GM21723 (cell line): ENCODE measurements around the gene VAT1.
"Not testable (repeated sequence)": the region's sequence is repeated elsewhere in the genome, so short reads cannot be mapped to it uniquely, and the experiment has no call there.

Experiments used
- ATAC-seq: cut with Tn5 transposase; IDR thresholded peaks from one replicate; pipeline ENCODE4 v1.9.1; 2021; ENCODE audit warnings: mild to moderate bottlenecking, moderate library complexity; ENCODE audit not compliant: unreplicated experiment

The VAT1 gene

DNA sequence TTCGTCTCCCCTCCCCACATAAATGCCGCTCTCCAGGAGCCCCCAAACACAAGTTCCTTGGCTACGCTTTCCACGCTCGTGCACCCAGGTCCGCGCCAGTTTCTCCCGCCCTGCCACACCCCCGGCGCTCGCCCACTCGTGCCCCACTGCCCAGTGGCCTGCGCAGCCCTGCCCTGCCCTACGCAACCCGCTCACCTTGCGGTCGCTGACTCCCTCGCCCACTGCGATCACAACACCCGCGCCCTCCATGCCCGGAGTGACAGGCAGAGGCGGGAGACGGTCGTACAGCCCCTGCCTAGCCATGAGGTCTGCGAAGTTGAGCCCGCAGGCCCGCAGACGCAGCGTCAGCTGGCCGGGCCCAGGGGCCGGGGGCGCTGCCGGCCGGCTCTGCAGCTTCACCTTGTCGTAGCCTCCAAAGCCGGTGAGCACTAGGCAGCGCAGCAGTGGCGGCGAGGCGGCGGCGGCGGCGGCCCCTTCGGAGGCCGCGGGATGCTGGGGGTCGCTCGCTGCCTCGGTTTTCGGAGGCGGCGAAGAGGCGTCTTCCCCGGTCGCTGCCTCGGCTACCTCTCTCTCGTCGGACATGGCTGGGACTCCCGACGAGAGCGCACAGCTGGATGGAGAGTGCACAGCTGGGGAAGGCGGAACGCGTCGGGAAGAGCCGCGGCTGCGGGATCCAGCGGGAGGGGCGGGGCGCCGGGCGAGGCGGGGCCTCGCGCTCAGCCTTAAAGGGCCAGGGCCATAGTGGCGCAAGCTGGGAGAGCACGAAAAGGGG, at the start of gene VAT1:
TSS of gene VAT1 (minus strand) at position 645 of the 772 bp plus-strand sequence. CDS start at position 582, 63 bp downstream.
- ATAC-seq, result no peak

DNA sequence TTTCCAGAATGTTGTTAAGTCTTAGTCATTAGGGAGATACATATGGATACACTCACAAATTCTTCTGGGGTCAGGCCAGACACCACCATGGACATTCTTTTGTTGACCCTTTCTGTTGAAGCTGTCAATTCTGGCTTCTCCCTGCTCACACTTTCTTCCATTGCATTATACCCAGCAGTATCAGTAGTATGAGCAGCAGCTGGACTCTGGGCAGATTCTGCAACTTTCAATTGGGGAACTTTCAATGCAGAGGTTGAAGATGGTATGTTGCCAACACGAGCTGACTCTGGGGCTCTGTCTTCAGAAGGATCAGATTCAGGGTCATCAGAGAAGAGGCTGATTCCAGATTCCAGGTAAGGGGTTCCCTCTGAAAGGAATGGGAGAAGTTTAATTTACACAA, 48.7 kb upstream of the VAT1 start:
- ATAC-seq, result no peak

DNA sequence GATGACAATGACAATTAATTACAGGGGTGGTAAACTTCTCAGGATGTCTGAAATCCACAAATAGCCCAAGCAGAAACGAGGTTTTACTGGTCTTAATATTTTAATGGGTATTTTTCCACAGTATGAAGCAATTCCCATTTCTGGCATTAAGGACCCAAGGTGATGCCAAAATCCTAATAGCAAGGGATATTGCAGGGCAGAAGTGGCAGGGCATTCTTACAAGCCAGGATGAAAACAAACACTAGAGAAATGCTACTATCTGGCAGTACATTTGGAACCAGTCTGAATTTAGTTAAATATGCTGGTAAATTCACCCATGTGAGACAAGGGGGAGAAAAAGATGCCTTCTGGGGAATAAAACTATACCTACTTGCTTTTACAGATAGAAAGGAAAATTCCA, 48.1 kb upstream of the VAT1 start:
- no peak for ATAC-seq

GRCh38 chr17:43069368-43069898, 47.2 kb upstream of the VAT1 start:
- no peak for ATAC-seq

DNA sequence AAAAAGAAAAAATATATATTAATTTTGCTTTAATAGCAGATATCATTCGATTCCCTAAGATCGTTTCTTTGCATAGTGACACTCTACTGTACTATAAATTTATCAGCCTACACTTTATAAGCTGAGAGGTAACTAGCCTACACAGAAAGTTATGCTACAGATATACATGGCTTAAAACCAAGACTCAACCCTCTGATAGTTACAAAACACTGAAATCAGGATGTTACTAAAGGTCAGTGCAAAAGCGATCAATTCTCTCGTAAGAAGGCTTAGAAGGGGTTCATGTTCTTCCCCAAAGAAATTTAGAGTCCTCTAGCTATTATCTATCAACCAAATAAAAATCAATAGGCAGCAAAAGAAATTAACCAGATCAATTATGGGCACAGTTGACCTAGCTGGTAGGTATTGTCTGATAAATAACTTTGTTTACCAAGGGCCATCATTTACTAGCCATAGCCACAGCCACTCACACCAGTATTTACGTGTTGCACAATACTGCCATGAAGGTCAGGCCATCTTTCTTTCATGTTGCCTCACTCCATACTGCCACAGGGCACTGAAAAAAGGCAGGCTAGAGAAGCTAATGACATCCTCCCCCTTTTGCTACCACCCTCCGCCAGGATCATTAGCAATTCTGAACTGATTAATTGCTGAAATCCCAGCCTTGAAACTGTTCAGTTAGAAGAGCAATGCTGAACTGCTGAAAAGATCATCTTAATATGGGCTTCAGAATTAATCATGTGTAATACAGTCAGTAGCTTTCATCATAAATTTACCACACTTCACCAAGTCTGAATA, 46.6 kb upstream of the VAT1 start:
- ATAC-seq, result no peak

DNA sequence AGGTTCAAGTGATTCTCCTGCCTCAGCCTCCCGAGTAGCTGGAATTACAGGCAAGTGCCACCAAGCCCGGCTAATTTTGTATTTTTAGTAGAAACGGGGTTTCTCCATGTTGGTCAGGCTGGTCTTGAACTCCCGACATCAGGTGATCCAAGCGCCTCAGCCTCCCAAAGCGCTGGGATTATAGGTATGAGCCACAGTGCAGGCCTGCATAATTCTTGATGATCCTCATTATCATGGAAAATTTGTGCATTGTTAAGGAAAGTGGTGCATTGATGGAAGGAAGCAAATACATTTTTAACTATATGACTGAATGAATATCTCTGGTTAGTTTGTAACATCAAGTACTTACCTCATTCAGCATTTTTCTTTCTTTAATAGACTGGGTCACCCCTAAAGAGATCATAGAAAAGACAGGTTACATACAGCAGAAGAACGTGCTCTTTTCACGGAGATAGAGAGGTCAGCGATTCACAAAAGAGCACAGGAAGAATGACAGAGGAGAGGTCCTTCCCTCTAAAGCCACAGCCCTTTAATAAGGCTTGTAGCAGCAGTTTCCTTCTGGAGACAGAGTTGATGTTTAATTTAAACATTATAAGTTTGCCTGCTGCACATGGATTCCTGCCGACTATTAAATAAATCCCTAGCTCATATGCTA, 40.9 kb upstream of the VAT1 start:
- ATAC-seq, result no peak

GRCh38 chr17:43056051-43056450, 33.9 kb upstream of the VAT1 start:
- no peak for ATAC-seq

- not testable (repeated sequence) for ATAC-seq
Measured at GRCh38 chr17:43053008-43053407, 30.8 kb upstream of the VAT1 start.

- ATAC-seq, result no peak
Measured at GRCh38 chr17:43051969-43052368, 29.8 kb upstream of the VAT1 start.

GRCh38 chr17:43044024-43044423, 21.8 kb upstream of the VAT1 start:
- no peak for ATAC-seq

DNA sequence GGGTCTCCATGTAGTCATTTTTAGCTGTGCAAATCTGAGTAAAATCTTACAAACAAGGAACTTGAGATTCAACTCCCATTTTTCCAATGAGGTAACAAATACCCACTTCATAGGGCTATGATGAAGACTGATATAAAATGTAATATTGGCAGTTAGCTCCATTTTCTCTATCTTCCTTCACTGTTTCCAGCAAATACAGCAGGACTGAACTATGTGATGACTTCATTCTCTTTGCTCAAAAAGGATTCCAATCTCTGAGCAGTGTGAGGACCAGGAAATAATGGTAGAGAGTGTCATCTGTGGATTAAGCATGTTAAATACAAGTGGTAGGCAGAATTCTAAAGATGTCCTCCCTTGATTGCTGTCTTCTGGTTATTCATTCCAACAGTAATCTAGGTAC, 21.1 kb upstream of the VAT1 start:
- ATAC-seq, result no peak

- no peak for ATAC-seq
Measured at GRCh38 chr17:43042025-43042628, 19.9 kb upstream of the VAT1 start.

DNA sequence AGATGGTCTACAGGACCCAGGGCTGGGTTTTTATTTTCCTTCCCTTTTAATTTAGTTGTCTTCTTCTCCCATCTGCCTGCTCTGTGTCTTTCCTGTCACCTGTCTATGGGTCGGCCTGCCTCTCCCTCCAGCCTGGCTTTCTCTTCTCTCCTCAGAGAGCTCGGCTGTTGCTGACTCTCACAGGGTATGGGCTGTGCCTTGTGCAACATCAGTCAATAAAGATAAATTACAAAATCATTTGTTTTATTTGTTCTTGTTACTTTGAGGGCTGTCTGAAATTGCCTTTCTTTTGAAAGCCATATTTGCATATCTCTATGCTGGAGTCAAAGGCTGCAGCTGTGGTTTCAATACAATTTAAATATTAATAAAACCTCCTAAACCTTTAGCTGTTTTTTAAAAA, 18.5 kb upstream of the VAT1 start:
- ATAC-seq, result no peak

DNA sequence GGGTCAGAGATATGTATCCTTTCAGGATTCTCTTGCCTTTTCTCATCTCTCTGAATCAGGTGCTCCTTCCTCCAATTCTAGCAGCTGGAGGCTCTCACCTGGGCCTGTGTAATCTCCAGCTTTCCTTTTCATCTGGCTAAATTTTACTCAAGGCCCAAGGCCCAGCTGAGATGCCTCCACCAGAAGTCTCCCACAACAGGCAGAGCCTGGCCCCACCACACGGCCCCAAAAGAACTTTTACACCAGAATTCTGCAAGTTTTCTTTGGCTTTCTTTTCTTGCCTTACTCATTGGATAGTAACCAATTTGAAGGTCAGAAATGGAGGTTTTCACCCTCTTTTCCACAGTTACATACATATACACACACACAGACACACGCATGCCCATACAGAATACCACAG, 17.5 kb upstream of the VAT1 start:
- no peak for ATAC-seq

GRCh38 chr17:43034894-43035293, 12.7 kb upstream of the VAT1 start:
- no peak for ATAC-seq

DNA sequence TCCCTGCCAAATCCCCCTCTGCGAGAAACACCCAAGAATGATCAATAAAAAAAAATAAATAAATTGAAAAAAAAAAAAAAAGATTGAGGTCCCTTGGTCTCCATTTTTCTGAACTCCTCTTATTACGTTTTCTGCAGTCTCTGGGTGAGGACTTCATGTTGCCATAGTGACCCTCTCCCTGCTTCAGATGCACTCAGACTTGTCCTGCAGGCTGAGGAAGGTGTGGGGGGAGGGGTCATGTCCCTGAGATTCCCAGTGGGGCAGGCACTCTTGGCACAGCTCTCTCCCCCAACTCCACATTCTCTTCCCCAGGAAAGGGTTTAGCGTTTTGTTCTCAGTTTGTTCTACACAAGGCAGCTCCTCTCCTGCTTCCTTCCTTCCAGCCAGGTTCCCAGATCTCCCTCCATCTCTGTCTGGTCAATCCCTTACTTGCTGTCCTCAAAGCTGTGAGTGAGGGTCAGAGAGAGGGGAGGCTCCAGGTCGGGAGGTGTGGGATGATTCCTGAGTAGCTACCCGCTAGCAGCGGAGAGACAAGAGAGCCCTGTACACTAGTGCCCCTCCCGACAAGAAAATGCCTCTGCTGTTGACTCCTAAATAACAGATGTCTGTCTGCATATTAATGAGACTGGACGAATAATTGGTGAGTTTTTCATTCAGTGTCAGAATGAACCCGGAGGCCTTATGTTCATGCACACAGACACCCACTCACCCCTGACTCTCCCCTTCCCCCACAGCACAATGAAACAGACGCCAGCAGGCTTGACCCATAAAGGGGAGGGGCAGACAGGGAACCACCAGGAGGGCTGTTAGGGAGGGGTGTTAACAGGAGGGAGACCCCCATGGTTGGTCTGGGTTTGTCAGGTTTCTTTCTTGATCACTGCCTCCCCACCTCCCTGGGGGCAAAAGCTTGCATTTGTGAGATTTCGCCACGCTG, 12.0 kb upstream of the VAT1 start:
- no peak for ATAC-seq

- no peak for ATAC-seq
Measured at GRCh38 chr17:43031666-43032065, 9.5 kb upstream of the VAT1 start.

DNA sequence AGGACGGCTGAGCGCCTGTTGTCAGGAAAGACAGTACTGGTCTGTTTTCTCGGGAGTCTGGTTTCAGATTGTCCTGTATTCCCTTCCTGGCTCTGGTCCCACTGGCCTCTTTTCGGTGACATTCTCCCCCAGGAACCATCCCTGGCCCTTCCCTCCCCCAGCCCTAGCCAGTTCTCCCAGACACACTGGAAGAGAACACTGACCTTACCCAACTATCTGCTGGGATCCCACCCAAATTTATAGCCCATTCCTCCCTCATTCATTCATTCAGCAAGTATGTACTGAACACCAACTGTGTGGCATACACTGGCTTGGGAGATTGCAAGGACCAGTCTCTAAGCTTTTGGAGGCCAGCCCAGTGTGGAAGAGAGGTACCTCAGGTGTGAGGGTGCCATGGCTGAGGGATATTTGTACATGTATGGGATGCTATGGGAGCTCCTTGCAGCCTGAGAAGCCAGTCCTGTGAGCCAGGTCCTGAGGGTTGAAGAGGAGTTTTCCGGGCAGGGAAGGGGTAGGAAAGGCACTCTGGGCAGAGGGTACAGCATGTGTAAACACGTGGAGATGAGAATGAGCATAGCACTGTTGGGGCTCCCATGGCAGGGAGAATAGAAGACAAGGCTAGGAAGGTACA, 8.1 kb upstream of the VAT1 start:
- no peak for ATAC-seq

DNA sequence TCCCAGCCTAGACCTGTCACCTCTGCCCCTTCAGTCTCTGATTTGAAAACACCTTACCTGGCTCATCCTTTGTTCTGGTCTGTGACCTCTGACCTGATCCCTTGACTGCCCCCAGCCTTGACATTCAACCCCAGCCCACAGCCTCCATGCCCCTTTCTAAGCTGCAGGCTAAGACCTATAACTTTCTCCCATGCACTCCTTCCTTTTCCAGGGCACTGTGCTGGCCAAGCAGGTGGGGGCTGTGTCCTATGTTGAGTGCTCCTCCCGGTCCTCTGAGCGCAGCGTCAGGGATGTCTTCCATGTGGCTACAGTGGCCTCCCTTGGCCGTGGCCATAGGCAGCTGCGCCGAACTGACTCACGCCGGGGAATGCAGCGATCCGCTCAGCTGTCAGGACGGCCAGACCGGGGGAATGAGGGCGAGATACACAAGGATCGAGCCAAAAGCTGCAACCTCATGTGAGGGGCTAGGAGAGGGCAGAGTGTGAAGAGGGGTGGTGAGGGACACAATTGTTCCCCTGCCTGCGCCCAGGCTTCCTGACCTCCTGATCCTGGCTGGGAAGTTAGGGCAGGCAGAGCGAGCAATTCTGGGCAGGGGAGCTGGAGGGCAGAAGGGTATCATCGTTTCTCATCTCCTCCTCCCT, 6.2 kb upstream of the VAT1 start:
- ATAC-seq, result no peak
